GM23338 (cell line): ENCODE data around the gene HIPK1. TPM values are rescaled to one million over a fixed set of nuclear protein-coding genes. Genes with fewer than 3 reads are reported as not detected.
A peak's percentile ranks its signal among the peaks of the same experiment; 100 is the strongest.

Source experiments
- ATAC-seq: fragments of 200-7000 bp; cut with Tn5 transposase; 3 replicates; pipeline ENCODE4 v1.9.1; 2020
- DNase-seq: peaks from one replicate; pipeline ENCODE4 v3.0.0-alpha.2; 2015; ENCODE audit warnings: low spot score
- H2AFZ ChIP-seq: fragments of 200-600 bp; sonication (generic); 2 replicates; pipeline ENCODE4 v1.8.0; 2016; ENCODE audit warnings: antibody characterized with exemption, mild to moderate bottlenecking, moderate library complexity
- H3F3A ChIP-seq: fragments of 200-600 bp; sonication (generic); replicated peaks from 2 replicates; pipeline ENCODE4 v1.8.0; 2017; ENCODE audit warnings: antibody characterized with exemption, mixed run types, low read depth
- H3K27ac ChIP-seq: fragments of 200-600 bp; sonication (generic); 2 replicates; pipeline ENCODE4 v1.6.1; 2016; ENCODE audit warnings: low read depth
- H3K27me3 ChIP-seq: fragments of 200-600 bp; sonication (generic); 2 replicates; pipeline ENCODE4 v1.8.0; 2016; ENCODE audit warnings: mild to moderate bottlenecking, mixed run types, moderate library complexity; ENCODE audit not compliant: insufficient read depth
- H3K36me3 ChIP-seq: fragments of 200-600 bp; sonication (generic); 2 replicates; pipeline ENCODE4 v1.8.0; 2016; ENCODE audit warnings: mild to moderate bottlenecking; ENCODE audit not compliant: insufficient read depth
- H3K4me1 ChIP-seq: fragments of 200-600 bp; sonication (generic); 2 replicates; pipeline ENCODE4 v1.8.0; 2016; ENCODE audit warnings: mild to moderate bottlenecking, moderate library complexity; ENCODE audit not compliant: insufficient read depth
- H3K4me2 ChIP-seq: fragments of 200-600 bp; sonication (generic); 2 replicates; pipeline ENCODE4 v1.7.1; 2017; ENCODE audit warnings: mixed run types
- H3K4me3 ChIP-seq: fragments of 200-600 bp; sonication (generic); 2 replicates; pipeline ENCODE4 v1.6.1; 2016; ENCODE audit warnings: mixed run types
- H3K79me2 ChIP-seq: fragments of 200-600 bp; sonication (generic); replicated peaks from 2 replicates; pipeline ENCODE4 v1.8.0; 2017; ENCODE audit warnings: mild to moderate bottlenecking; ENCODE audit not compliant: insufficient read depth
- H3K9me2 ChIP-seq: fragments of 200-600 bp; sonication (generic); 2 replicates; pipeline ENCODE4 v1.8.0; 2017; ENCODE audit not compliant: insufficient read depth
- H4K20me1 ChIP-seq: fragments of 200-600 bp; sonication (generic); replicated peaks from 2 replicates; pipeline ENCODE4 v1.8.0; 2017; ENCODE audit warnings: mild to moderate bottlenecking; ENCODE audit not compliant: insufficient read depth
- H3K27ac Mint-ChIP-seq: 2 replicates; pipeline ENCODE4 v1.8.0; 2020; ENCODE audit warnings: inconsistent platforms, mild to moderate bottlenecking, moderate library complexity, mixed read lengths
- H3K27me3 Mint-ChIP-seq: 3 replicates; pipeline ENCODE4 v1.8.0; 2022; ENCODE audit warnings: low read depth, mild to moderate bottlenecking, moderate library complexity, mixed read lengths, inconsistent platforms; ENCODE audit not compliant: insufficient read depth, poor library complexity
- H3K36me3 Mint-ChIP-seq: 3 replicates; pipeline ENCODE4 v1.8.0; 2021; ENCODE audit warnings: low read depth, mild to moderate bottlenecking, inconsistent platforms, moderate library complexity, mixed read lengths
- H3K4me1 Mint-ChIP-seq: 3 replicates; pipeline ENCODE4 v1.8.0; 2020; ENCODE audit warnings: mild to moderate bottlenecking, inconsistent platforms, mixed read lengths
- H3K4me3 Mint-ChIP-seq: 3 replicates; pipeline ENCODE4 v1.8.0; 2021; ENCODE audit warnings: moderate library complexity, mild to moderate bottlenecking, inconsistent platforms, mixed read lengths
- H3K9me3 Mint-ChIP-seq: 3 replicates; pipeline ENCODE4 v1.8.0; 2020; ENCODE audit warnings: moderate library complexity, mild to moderate bottlenecking, inconsistent platforms, mixed read lengths
- ETS1 ChIP-seq: IDR thresholded peaks from 2 replicates; pipeline ENCODE4 v1.6.1; 2016; ENCODE audit warnings: antibody characterized with exemption
- ZNF114 ChIP-seq: fragments of 250-450 bp; sonication (Bioruptor Pico); IDR thresholded peaks from 2 replicates; pipeline ENCODE4 v1.5.0; 2020; ENCODE audit warnings: mild to moderate bottlenecking, moderate library complexity
- polyA plus RNA-seq: library from polyadenylated mRNA; unstranded; fragments of >200 nt; fragmentation: Nextera tagmentation; extraction: Ambion mirVana; gene quantifications from 2 replicates; pipeline ENCODE4 v1.2.1, GENCODE V29; 2016
- total RNA-seq: library from RNA; depleted of rRNA; stranded (reverse); fragments of >200 nt; shearing (Covaris generic); gene quantifications from 2 replicates; pipeline ENCODE4 v1.2.3, GENCODE V29; 2014
- TF ChIP-seq, protein P1 (sequence below): fragments of 250-450 bp; sonication (Bioruptor Pico); IDR thresholded peaks from 2 replicates; pipeline ENCODE4 v1.5.0; 2020; ENCODE audit warnings: mild to moderate bottlenecking, moderate library complexity
- TF ChIP-seq, protein P2 (sequence below), 2 experiments: fragments of 200-600 bp in 1 of 2; sonication (generic) in 1 of 2; conservative IDR thresholded peaks; 2 replicates each; pipeline versions ENCODE4 v1.5.1 to v1.6.1; 2016 to 2017; ENCODE audit warnings: antibody characterized with exemption in 2 of 2, low read depth in 2 of 2, mild to moderate bottlenecking in 2 of 2, moderate library complexity in 1 of 2

The HIPK1 gene
- total and polyA plus RNA-seq, 2 experiments from 2014 or later, result 14.3 to 47.5 TPM

- peaks cover 5% of the 10 kb centered on the region; the same call in 1 of the 2 replicates for H3F3A ChIP-seq
- Mint-ChIP-seq H3K36me3 (peaks cover 60% of the 10 kb centered on the region), H3K9me3 (peaks cover 37% of the 10 kb centered on the region), H3K27ac (no peak overlapping the region), H3K27me3 (peaks cover 26% of the 10 kb centered on the region), H3K4me1 (peaks cover 63% of the 10 kb centered on the region), H3K4me3 (no peak overlapping the region)
- H3K4me1 ChIP-seq, result peaks cover 40% of the 10 kb centered on the region
- H3K27ac ChIP-seq, result 0 out of 2 replicates have a peak overlapping the region, but pooled peaks have one; percentile 59
- no peak overlapping the region for H3K4me3 ChIP-seq
- no peak; the same call in 1 of the 3 replicates for ATAC-seq
- TF ChIP-seq ZNF114 (CRISPR knock-in tag) (no peak), ETS1 (no peak)
- TF ChIP-seq, protein P1, sequence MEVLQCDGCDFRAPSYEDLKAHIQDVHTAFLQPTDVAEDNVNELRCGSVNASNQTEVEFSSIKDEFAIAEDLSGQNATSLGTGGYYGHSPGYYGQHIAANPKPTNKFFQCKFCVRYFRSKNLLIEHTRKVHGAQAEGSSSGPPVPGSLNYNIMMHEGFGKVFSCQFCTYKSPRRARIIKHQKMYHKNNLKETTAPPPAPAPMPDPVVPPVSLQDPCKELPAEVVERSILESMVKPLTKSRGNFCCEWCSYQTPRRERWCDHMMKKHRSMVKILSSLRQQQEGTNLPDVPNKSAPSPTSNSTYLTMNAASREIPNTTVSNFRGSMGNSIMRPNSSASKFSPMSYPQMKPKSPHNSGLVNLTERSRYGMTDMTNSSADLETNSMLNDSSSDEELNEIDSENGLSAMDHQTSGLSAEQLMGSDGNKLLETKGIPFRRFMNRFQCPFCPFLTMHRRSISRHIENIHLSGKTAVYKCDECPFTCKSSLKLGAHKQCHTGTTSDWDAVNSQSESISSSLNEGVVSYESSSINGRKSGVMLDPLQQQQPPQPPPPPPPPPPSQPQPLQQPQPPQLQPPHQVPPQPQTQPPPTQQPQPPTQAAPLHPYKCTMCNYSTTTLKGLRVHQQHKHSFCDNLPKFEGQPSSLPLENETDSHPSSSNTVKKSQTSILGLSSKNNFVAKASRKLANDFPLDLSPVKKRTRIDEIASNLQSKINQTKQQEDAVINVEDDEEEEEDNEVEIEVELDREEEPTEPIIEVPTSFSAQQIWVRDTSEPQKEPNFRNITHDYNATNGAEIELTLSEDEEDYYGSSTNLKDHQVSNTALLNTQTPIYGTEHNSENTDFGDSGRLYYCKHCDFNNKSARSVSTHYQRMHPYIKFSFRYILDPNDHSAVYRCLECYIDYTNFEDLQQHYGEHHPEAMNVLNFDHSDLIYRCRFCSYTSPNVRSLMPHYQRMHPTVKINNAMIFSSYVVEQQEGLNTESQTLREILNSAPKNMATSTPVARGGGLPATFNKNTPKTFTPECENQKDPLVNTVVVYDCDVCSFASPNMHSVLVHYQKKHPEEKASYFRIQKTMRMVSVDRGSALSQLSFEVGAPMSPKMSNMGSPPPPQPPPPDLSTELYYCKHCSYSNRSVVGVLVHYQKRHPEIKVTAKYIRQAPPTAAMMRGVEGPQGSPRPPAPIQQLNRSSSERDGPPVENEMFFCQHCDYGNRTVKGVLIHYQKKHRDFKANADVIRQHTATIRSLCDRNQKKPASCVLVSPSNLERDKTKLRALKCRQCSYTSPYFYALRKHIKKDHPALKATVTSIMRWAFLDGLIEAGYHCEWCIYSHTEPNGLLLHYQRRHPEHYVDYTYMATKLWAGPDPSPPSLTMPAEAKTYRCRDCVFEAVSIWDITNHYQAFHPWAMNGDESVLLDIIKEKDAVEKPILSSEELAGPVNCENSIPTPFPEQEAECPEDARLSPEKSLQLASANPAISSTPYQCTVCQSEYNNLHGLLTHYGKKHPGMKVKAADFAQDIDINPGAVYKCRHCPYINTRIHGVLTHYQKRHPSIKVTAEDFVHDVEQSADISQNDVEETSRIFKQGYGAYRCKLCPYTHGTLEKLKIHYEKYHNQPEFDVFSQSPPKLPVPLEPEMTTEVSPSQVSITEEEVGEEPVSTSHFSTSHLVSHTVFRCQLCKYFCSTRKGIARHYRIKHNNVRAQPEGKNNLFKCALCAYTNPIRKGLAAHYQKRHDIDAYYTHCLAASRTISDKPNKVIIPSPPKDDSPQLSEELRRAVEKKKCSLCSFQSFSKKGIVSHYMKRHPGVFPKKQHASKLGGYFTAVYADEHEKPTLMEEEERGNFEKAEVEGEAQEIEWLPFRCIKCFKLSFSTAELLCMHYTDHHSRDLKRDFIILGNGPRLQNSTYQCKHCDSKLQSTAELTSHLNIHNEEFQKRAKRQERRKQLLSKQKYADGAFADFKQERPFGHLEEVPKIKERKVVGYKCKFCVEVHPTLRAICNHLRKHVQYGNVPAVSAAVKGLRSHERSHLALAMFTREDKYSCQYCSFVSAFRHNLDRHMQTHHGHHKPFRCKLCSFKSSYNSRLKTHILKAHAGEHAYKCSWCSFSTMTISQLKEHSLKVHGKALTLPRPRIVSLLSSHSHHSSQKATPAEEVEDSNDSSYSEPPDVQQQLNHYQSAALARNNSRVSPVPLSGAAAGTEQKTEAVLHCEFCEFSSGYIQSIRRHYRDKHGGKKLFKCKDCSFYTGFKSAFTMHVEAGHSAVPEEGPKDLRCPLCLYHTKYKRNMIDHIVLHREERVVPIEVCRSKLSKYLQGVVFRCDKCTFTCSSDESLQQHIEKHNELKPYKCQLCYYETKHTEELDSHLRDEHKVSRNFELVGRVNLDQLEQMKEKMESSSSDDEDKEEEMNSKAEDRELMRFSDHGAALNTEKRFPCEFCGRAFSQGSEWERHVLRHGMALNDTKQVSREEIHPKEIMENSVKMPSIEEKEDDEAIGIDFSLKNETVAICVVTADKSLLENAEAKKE (CRISPR knock-in tag), result no peak
- TF ChIP-seq, protein P2, sequence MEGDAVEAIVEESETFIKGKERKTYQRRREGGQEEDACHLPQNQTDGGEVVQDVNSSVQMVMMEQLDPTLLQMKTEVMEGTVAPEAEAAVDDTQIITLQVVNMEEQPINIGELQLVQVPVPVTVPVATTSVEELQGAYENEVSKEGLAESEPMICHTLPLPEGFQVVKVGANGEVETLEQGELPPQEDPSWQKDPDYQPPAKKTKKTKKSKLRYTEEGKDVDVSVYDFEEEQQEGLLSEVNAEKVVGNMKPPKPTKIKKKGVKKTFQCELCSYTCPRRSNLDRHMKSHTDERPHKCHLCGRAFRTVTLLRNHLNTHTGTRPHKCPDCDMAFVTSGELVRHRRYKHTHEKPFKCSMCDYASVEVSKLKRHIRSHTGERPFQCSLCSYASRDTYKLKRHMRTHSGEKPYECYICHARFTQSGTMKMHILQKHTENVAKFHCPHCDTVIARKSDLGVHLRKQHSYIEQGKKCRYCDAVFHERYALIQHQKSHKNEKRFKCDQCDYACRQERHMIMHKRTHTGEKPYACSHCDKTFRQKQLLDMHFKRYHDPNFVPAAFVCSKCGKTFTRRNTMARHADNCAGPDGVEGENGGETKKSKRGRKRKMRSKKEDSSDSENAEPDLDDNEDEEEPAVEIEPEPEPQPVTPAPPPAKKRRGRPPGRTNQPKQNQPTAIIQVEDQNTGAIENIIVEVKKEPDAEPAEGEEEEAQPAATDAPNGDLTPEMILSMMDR (conservative IDR thresholded peaks at IDR 0.05; ENCODE audit: low read depth in 2 of 2), result no peak
- peaks cover 10% of the 10 kb centered on the region; the same call in 1 of the 2 replicates for H3K79me2 ChIP-seq
- no peak overlapping the region for H2AFZ ChIP-seq
- no peak for DNase-seq
- peaks cover 3% of the 10 kb centered on the region; the same call in 1 of the 2 replicates for H3K36me3 ChIP-seq
- no peaks in the 10 kb centered on the region for H3K9me2 ChIP-seq
- H3K4me2 ChIP-seq, result peak overlapping the region; percentile 51
- H4K20me1 ChIP-seq, result no peaks in the 10 kb centered on the region
- no peaks in the 10 kb centered on the region for H3K27me3 ChIP-seq
Observed at GRCh38 chr1:113981962-113982931, 53.1 kb downstream of the HIPK1 start.
